ENCODE results near the gene CPE. TPM values are rescaled to one million over a fixed set of nuclear protein-coding genes. Genes with fewer than 3 reads are reported as not detected.

CPE gene
- total and polyA plus RNA-seq, 2 of the 4 experiments (the other 2 are of a cell fraction), result 3.6 to 13.5 TPM

DNA sequence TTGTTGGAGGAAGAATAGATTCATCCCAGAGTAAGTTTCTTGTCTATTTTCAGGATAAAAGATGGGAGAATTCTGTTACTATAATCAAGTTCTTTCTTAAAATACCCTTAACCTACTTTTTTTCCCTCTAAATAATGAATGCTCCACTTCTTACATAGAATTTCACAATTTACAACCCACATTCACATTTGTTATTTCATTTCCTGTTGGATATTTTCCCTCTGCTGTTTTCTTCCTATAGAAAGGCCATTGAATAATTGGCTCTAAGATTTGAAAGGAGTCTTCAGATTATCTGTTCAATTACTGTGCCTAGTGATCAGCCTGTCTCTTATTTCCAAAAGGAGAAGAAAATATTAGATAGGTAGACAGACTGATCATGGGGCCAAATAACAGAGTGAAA lies 79.7 kb downstream of the CPE start:
- no peak overlapping the region for H2AK9ac ChIP-seq (replicated peaks; ENCODE audit: low read depth, low read length, poor library complexity)
- H2BK20ac ChIP-seq (ENCODE audit: low read depth, low read length), result no peak overlapping the region
- no peak overlapping the region for H2AFZ ChIP-seq (replicated peaks; ENCODE audit: low read length, poor library complexity)
- no peak overlapping the region for H2BK5ac ChIP-seq (ENCODE audit: low read depth, low read length, poor library complexity, severe bottlenecking)
- H3K18ac ChIP-seq (ENCODE audit: low read depth, low read length), result no peak overlapping the region
- no peaks in the 10 kb centered on the region for H3K79me1 ChIP-seq (ENCODE audit: low read depth in 1 of 2, low read length in 2 of 2)
- no peak overlapping the region for H4K91ac ChIP-seq (ENCODE audit: insufficient read depth, low read depth, low read length)
- ATAC-seq (ENCODE audit: low read depth) (no peak), DNase-seq (no peak)
- no peak overlapping the region for H2BK15ac ChIP-seq (ENCODE audit: low read depth, low read length)
- H2AK5ac ChIP-seq (ENCODE audit: low read depth, low read length), result no peak overlapping the region
- no peak overlapping the region for H3K23ac ChIP-seq (ENCODE audit: low read depth, low read length)
- in situ Hi-C loops (cut with MboI; ENCODE audit: low sequenced_read_pairs), result no loop called here
- ChIA-PET CTCF (interaction anchor here (1.3 kb wide), 1 partner anchor 327 kb away, joined by 5 read pairs; no protein-coding TSS in a partner anchor), POLR2A (ENCODE audit: unreplicated experiment) (no interaction called here)
- no peak overlapping the region for H3K56ac ChIP-seq (ENCODE audit: extremely low read depth, insufficient read depth, low read length)
- no peak overlapping the region for H4K5ac ChIP-seq (ENCODE audit: low read depth, low read length)
- BruUV-seq (replicated peaks), result no TSS peak
- H4K20me1 ChIP-seq (ENCODE audit: insufficient read depth, low read length), result no peaks in the 10 kb centered on the region
- TF ChIP-seq RCOR1 (IDR thresholded peaks at IDR 0.05; ENCODE audit: insufficient replicate concordance, low read length), result no peak
- no peak for TF ChIP-seq RFX5 (IDR thresholded peaks at IDR 0.05; ENCODE audit: low read depth, low read length)
- TF ChIP-seq RAD21 (IDR thresholded peaks at IDR 0.05; ENCODE audit: low read length), result no peak
- TF ChIP-seq BHLHE40 (IDR thresholded peaks at IDR 0.05; ENCODE audit: low read depth, low read length), result no peak
- TF ChIP-seq MAZ (IDR thresholded peaks at IDR 0.05; ENCODE audit: borderline replicate concordance, low read depth, low read length), result no peak
- no peak for TF ChIP-seq SMC3 (IDR thresholded peaks at IDR 0.05; ENCODE audit: low read depth, low read length)
- TF ChIP-seq NFE2L2 (IDR thresholded peaks at IDR 0.05; ENCODE audit: low read depth, low read length), result no peak
- TF ChIP-seq CEBPB (IDR thresholded peaks at IDR 0.05; ENCODE audit: low read depth, low read length), result no peak
- TF ChIP-seq USF2 (IDR thresholded peaks at IDR 0.05; ENCODE audit: low read depth, low read length), result no peak
- no peak for TF ChIP-seq MXI1 (IDR thresholded peaks at IDR 0.05; ENCODE audit: borderline replicate concordance, low read depth, low read length)
- no peak for TF ChIP-seq POLR2A (IDR thresholded peaks at IDR 0.05; ENCODE audit: low read depth, low read length)
- no peak for TF ChIP-seq MAFK (IDR thresholded peaks at IDR 0.05; ENCODE audit: low read depth, low read length)
- TF ChIP-seq CHD1 (IDR thresholded peaks at IDR 0.05; ENCODE audit: low read depth, low read length), result no peak
- TF ChIP-seq CTCF (conservative IDR thresholded peaks at IDR 0.05; ENCODE audit: low read depth, low read length), result no peak
- TF ChIP-seq FOS (IDR thresholded peaks at IDR 0.05; ENCODE audit: low read depth, low read length), result no peak
- TF ChIP-seq ELK1 (IDR thresholded peaks at IDR 0.05; ENCODE audit: borderline replicate concordance, low read depth, low read length), result no peak
- H3K9me3 ChIP-seq (ENCODE audit: control insufficient read depth, insufficient read depth, low read length), result no peaks in the 10 kb centered on the region
- H3K4me1 ChIP-seq (ENCODE audit: control insufficient read depth, insufficient read depth, low read length), result no peaks in the 10 kb centered on the region; the same call in 1 of the 2 replicates
- no peak overlapping the region for H3K4me2 ChIP-seq (ENCODE audit: low read depth, low read length)
- no peaks in the 10 kb centered on the region for H3K36me3 ChIP-seq (ENCODE audit: control insufficient read depth, insufficient read depth, low read length)
- no peak overlapping the region for H3K27ac ChIP-seq (ENCODE audit: insufficient read depth, low read length)
- no peaks in the 10 kb centered on the region for H3K27me3 ChIP-seq (ENCODE audit: control insufficient read depth, insufficient read depth, low read length)
- no peak overlapping the region for H3K4ac ChIP-seq (ENCODE audit: low read depth, low read length)
- no peak overlapping the region for H3K14ac ChIP-seq (replicated peaks; ENCODE audit: low read depth, low read length)
- intact Hi-C loops (cut with micrococcal nuclease), result no loop called here
- H3K9me1 ChIP-seq (ENCODE audit: insufficient read depth, low read length), result no peaks in the 10 kb centered on the region
- H4K8ac ChIP-seq (ENCODE audit: low read depth in 2 of 2, low read length in 2 of 2), result no peak overlapping the region
- no peak overlapping the region for H2BK120ac ChIP-seq (ENCODE audit: low read depth, low read length)
- no peak overlapping the region for H3K9ac ChIP-seq (ENCODE audit: low read depth, low read length)
- dilution Hi-C loops (cut with HindIII; ENCODE audit: low sequenced_read_pairs, unreplicated experiment), result loop anchor here (25.0 kb wide), 1 partner anchor 321 kb away; no protein-coding TSS in a partner anchor
- no peak overlapping the region for H3K4me3 ChIP-seq (ENCODE audit: insufficient read depth, low read depth, low read length)
